ENCODE measurements around the gene CALM1.

DNA sequence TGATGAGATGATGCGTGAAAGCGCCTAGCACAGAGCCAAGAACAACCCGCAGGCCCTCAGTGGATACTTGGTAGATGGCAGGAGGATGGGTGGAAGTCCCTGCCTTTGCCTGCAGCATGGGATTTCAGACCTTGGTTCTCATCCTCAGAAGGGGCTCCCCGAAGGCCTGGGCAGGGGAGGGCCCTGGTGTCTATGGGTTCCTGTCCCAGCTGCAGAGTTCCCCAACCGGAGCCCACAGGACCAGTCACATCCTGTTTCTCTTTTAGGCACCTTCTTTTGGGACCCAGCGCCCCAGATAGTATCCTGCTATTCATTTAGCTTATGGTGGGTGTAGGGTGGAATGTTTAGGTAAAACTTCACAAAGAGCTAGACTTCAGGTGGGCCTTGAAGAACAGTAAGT is 55.5 kb downstream of the CALM1 start:
- TF ChIP-seq CTCF (IDR thresholded peaks at IDR 0.05; ENCODE audit: insufficient read depth, low read length, poor library complexity, severe bottlenecking): no peak
- no peak for TF ChIP-seq EZH2phosphoT487 (conservative IDR thresholded peaks at IDR 0.05; ENCODE audit: low read length)
